Astrocyte of the spinal cord (primary cell): Measurements from ENCODE around the gene LBHD2.
"Not testable (repeated sequence)": the region's sequence is repeated elsewhere in the genome, so short reads cannot be mapped to it uniquely, and the experiment has no call there.

Experiments used
- DNase-seq: peaks from one replicate; pipeline ENCODE4 v3.0.0; 2011; ENCODE audit warnings: low read depth, low spot score
- H3K4me3 ChIP-seq: 2 replicates; pipeline ENCODE4 v1.5.1; 2011; ENCODE audit warnings: low read depth, mild to moderate bottlenecking, low read length, moderate library complexity
- CTCF ChIP-seq: IDR thresholded peaks from 2 replicates; pipeline ENCODE4 v1.5.1; 2012; ENCODE audit warnings: low read depth, mild to moderate bottlenecking, low read length, inconsistent platforms
- in situ Hi-C: cut with HindIII; loops from 2 replicates; pipeline ENCODE4 v1.10.0; 2017; ENCODE audit warnings: low sequenced_read_pairs

LBHD2 gene

GRCh38 chr14:103115845-103116572, 32.0 kb downstream of the LBHD2 start:
- in situ Hi-C loops = no loop called here
- no peak for TF ChIP-seq CTCF
- H3K4me3 ChIP-seq = no peak overlapping the region
- no peak for DNase-seq

GRCh38 chr14:103116636-103117035, 32.6 kb downstream of the LBHD2 start:
- in situ Hi-C loops = no loop called here
- DNase-seq = no peak
- no peak for TF ChIP-seq CTCF

GRCh38 chr14:103117499-103117898, 33.5 kb downstream of the LBHD2 start:
- H3K4me3 ChIP-seq, in situ Hi-C loops, DNase-seq: not testable (repeated sequence)

More at GRCh38 chr14:103116636-103117035, 32.6 kb downstream of the LBHD2 start:
- H3K4me3 ChIP-seq = no peak overlapping the region

GRCh38 chr14:103118018-103118662, 34.1 kb downstream of the LBHD2 start:
- no peak overlapping the region for H3K4me3 ChIP-seq
- no peak for DNase-seq
- in situ Hi-C loops = no loop called here
- no peak for TF ChIP-seq CTCF

- no peak overlapping the region for H3K4me3 ChIP-seq
Observed at GRCh38 chr14:103118663-103119404, 34.8 kb downstream of the LBHD2 start.

GRCh38 chr14:103119527-103119926, 35.5 kb downstream of the LBHD2 start:
- in situ Hi-C loops, DNase-seq, H3K4me3 ChIP-seq: not testable (repeated sequence)

More at GRCh38 chr14:103118663-103119404, 34.8 kb downstream of the LBHD2 start:
- in situ Hi-C loops = no loop called here
- TF ChIP-seq CTCF = no peak
- no peak for DNase-seq

GRCh38 chr14:103121121-103121845, 37.3 kb downstream of the LBHD2 start:
- DNase-seq = no peak
- no peak for TF ChIP-seq CTCF
- in situ Hi-C loops = no loop called here
- H3K4me3 ChIP-seq = no peak overlapping the region
